ENCODE data around the gene NAA80.

DNA sequence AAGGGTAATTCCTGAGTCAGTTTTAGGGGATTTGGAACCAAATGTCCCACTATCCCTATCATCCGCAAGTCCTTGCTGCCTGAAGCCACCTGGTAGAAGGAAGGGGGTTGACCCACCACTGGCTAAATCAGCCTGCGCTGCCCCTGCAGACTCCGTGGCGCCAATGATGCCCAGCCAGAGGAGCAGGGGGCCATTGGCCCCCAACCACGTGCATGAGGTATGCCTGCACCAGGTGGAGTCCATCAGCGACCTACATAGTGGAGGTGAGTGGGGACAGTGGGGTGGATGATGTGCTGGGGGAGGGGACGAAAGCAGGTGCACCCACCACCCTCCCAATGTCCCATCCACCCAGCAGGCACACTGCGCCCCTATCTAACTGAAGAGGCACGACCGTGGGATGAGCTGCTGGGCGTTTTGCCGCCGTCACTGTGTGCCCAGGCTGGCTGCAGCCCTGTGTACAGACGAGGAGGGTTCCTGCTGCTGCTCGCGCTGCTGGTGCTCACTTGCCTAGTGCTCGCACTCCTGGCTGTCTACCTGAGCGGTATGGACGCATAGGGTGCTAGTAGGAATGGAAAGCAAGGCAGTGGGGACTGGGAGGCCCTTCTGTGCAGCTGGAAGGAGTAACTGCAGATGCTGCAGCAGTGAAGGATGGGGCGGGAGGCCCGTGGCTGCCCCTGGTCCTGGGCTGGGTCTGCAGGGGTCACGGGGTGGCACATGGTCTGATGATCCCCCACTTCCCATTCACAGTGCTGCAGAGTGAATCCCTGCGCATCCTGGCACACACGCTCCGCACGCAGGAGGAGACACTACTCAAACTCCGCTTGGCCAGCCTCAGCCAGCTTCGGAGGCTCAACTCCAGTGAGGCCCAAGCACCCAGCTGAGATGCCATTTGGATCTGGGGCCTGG lies 12.6 kb downstream of the NAA80 start:
- TF ChIP-seq POLR2AphosphoS5 (IDR thresholded peaks at IDR 0.05; ENCODE audit: insufficient read depth, low read depth, low read length) (no peak), EZH2 (IDR thresholded peaks at IDR 0.05; ENCODE audit: borderline replicate concordance, low read depth, low read length, severe bottlenecking) (no peak)

Data from endothelial cell of umbilical vein (primary cell).